HAP-1 (cell line): ENCODE results near the gene ZNF638.
A peak's percentile ranks its signal among the peaks of the same experiment; 100 is the strongest.

Experiments
- DNase-seq, 2 experiments: peaks; one replicate each; pipeline ENCODE4 v3.0.0-alpha.2; 2016 to 2020; ENCODE audit warnings: low spot score in 2 of 2
- H3K27me3 ChIP-seq: fragments of 250-450 bp; sonication (Bioruptor Pico); 2 replicates; pipeline ENCODE4 v1.5.1; 2020; ENCODE audit warnings: low read depth, mild to moderate bottlenecking, moderate library complexity
- H3K36me3 ChIP-seq: fragments of 250-450 bp; sonication (Bioruptor Pico); replicated peaks from 2 replicates; pipeline ENCODE4 v1.5.1; 2020; ENCODE audit warnings: mild to moderate bottlenecking
- H3K4me1 ChIP-seq: fragments of 250-450 bp; sonication (Bioruptor Pico); 2 replicates; pipeline ENCODE4 v1.5.1; 2020; ENCODE audit warnings: mild to moderate bottlenecking
- H3K4me3 ChIP-seq: fragments of 250-450 bp; sonication (Bioruptor Pico); 2 replicates; pipeline ENCODE4 v1.5.1; 2020; ENCODE audit warnings: mild to moderate bottlenecking, moderate library complexity
- H3K9me3 ChIP-seq: fragments of 250-450 bp; sonication (Bioruptor Pico); 2 replicates; pipeline ENCODE4 v1.5.1; 2020; ENCODE audit warnings: mild to moderate bottlenecking, moderate library complexity
- in situ Hi-C: fragments of 300-500 bp; cut with MboI; formaldehyde crosslinking; loops from 3 replicates; pipeline ENCODE4 v1.14.3; 2020; ENCODE audit warnings: low sequenced_read_pairs, inconsistent platforms, mixed read lengths

Gene ZNF638

GRCh38 chr2:71457923-71458322, 126.3 kb downstream of the ZNF638 start:
- Histone ChIP-seq H3K27me3 (no peaks in the 10 kb centered on the region), H3K4me1 (no peaks in the 10 kb centered on the region)
- in situ Hi-C loops, result no loop called here

GRCh38 chr2:71458413-71459083, 127.0 kb downstream of the ZNF638 start:
- in situ Hi-C loops, result no loop called here
- no peak for DNase-seq
- Histone ChIP-seq H3K27me3 (no peaks in the 10 kb centered on the region), H3K4me1 (no peaks in the 10 kb centered on the region), H3K4me3 (no peak overlapping the region), H3K36me3 (no peaks in the 10 kb centered on the region), H3K9me3 (no peaks in the 10 kb centered on the region)

More at GRCh38 chr2:71457923-71458322, 126.3 kb downstream of the ZNF638 start:
- no peak for DNase-seq
- no peaks in the 10 kb centered on the region for H3K9me3 ChIP-seq
- no peak overlapping the region for H3K4me3 ChIP-seq
- no peaks in the 10 kb centered on the region for H3K36me3 ChIP-seq

GRCh38 chr2:71459084-71459431, 127.5 kb downstream of the ZNF638 start:
- Histone ChIP-seq H3K4me1 (no peaks in the 10 kb centered on the region), H3K36me3 (no peaks in the 10 kb centered on the region), H3K9me3 (no peaks in the 10 kb centered on the region), H3K4me3 (no peak overlapping the region), H3K27me3 (no peaks in the 10 kb centered on the region; the same call in 1 of the 2 replicates)
- in situ Hi-C loops, result no loop called here
- no peak for DNase-seq

- DNase-seq, result no peak
- no peaks in the 10 kb centered on the region for H3K4me1 ChIP-seq
- H3K36me3 ChIP-seq, result no peaks in the 10 kb centered on the region
- in situ Hi-C loops, result no loop called here
- no peak overlapping the region for H3K4me3 ChIP-seq
- H3K9me3 ChIP-seq, result no peaks in the 10 kb centered on the region
- no peaks in the 10 kb centered on the region; the same call in 1 of the 2 replicates for H3K27me3 ChIP-seq
Observed at GRCh38 chr2:71460056-71460455, 128.5 kb downstream of the ZNF638 start.

GRCh38 chr2:71460595-71461303, 129.2 kb downstream of the ZNF638 start:
- in situ Hi-C loops, result no loop called here
- H3K4me3 ChIP-seq, result no peak overlapping the region
- H3K9me3 ChIP-seq, result no peaks in the 10 kb centered on the region
- H3K36me3 ChIP-seq, result no peaks in the 10 kb centered on the region
- H3K4me1 ChIP-seq, result no peaks in the 10 kb centered on the region
- DNase-seq, result peak in 1 of 2 experiments; percentile 33
- no peaks in the 10 kb centered on the region; the same call in 1 of the 2 replicates for H3K27me3 ChIP-seq

GRCh38 chr2:71461304-71461671, 129.7 kb downstream of the ZNF638 start:
- H3K36me3 ChIP-seq, result no peaks in the 10 kb centered on the region
- in situ Hi-C loops, result no loop called here
- no peak overlapping the region for H3K4me3 ChIP-seq
- no peaks in the 10 kb centered on the region for H3K4me1 ChIP-seq
- peaks cover 5% of the 10 kb centered on the region for H3K27me3 ChIP-seq
- no peaks in the 10 kb centered on the region for H3K9me3 ChIP-seq
- no peak for DNase-seq

- no peaks in the 10 kb centered on the region for H3K36me3 ChIP-seq
- H3K9me3 ChIP-seq, result no peaks in the 10 kb centered on the region
- in situ Hi-C loops, result no loop called here
- no peak overlapping the region for H3K4me3 ChIP-seq
- H3K4me1 ChIP-seq, result no peaks in the 10 kb centered on the region
- H3K27me3 ChIP-seq, result peaks cover 14% of the 10 kb centered on the region
- DNase-seq, result no peak
Observed at GRCh38 chr2:71462056-71462605, 130.5 kb downstream of the ZNF638 start.

GRCh38 chr2:71462641-71463341, 131.2 kb downstream of the ZNF638 start:
- Histone ChIP-seq H3K27me3 (peaks cover 20% of the 10 kb centered on the region), H3K36me3 (no peaks in the 10 kb centered on the region), H3K9me3 (no peaks in the 10 kb centered on the region), H3K4me3 (no peak overlapping the region), H3K4me1 (no peaks in the 10 kb centered on the region)
- DNase-seq, result no peak
- in situ Hi-C loops, result no loop called here

- no peaks in the 10 kb centered on the region for H3K36me3 ChIP-seq
- no peaks in the 10 kb centered on the region for H3K9me3 ChIP-seq
- no peaks in the 10 kb centered on the region for H3K4me1 ChIP-seq
- in situ Hi-C loops, result no loop called here
- H3K4me3 ChIP-seq, result no peak overlapping the region
- peaks cover 25% of the 10 kb centered on the region for H3K27me3 ChIP-seq
- no peak for DNase-seq
Observed at GRCh38 chr2:71463342-71463654, 131.7 kb downstream of the ZNF638 start.

- in situ Hi-C loops, result no loop called here
- Histone ChIP-seq H3K4me1 (no peaks in the 10 kb centered on the region), H3K4me3 (no peak overlapping the region), H3K27me3 (peaks cover 30% of the 10 kb centered on the region), H3K36me3 (no peaks in the 10 kb centered on the region), H3K9me3 (no peaks in the 10 kb centered on the region)
- no peak for DNase-seq
Observed at GRCh38 chr2:71464389-71464788, 132.8 kb downstream of the ZNF638 start.

- in situ Hi-C loops, result no loop called here
- Histone ChIP-seq H3K4me3 (no peak overlapping the region), H3K36me3 (no peaks in the 10 kb centered on the region), H3K9me3 (no peaks in the 10 kb centered on the region), H3K27me3 (peaks cover 33% of the 10 kb centered on the region), H3K4me1 (no peaks in the 10 kb centered on the region)
- no peak for DNase-seq
Observed at GRCh38 chr2:71465356-71465755, 133.8 kb downstream of the ZNF638 start.

GRCh38 chr2:71465961-71466300, 134.3 kb downstream of the ZNF638 start:
- no peaks in the 10 kb centered on the region for H3K9me3 ChIP-seq
- in situ Hi-C loops, result no loop called here
- H3K4me1 ChIP-seq, result no peaks in the 10 kb centered on the region
- no peaks in the 10 kb centered on the region for H3K36me3 ChIP-seq
- no peak overlapping the region for H3K4me3 ChIP-seq
- H3K27me3 ChIP-seq, result peaks cover 33% of the 10 kb centered on the region
- DNase-seq, result no peak

- in situ Hi-C loops, result no loop called here
- DNase-seq, result peak in 1 of 2 experiments; percentile 44
- Histone ChIP-seq H3K27me3 (peaks cover 33% of the 10 kb centered on the region), H3K36me3 (no peaks in the 10 kb centered on the region), H3K4me3 (peak overlapping the region; percentile 35), H3K9me3 (no peaks in the 10 kb centered on the region), H3K4me1 (no peaks in the 10 kb centered on the region)
Observed at GRCh38 chr2:71466301-71467179, 135.0 kb downstream of the ZNF638 start.
